Keratinocyte (primary cell): ENCODE results near the gene ASB4. TPM values are rescaled to one million over a fixed set of nuclear protein-coding genes. Genes with fewer than 3 reads are reported as not detected.

Source experiments
- DNase-seq: peaks from one replicate; pipeline ENCODE4 v3.0.0-alpha.2; 2011; ENCODE audit warnings: low read depth, missing footprints, low spot score
- FAIRE-seq: peaks from 2 replicates; lab custom pipeline; 2011; peaks lifted over from hg19 to GRCh38; lab: Jason Lieb, UNC
- H2AFZ ChIP-seq: 2 replicates; pipeline ENCODE4 v1.6.0; 2012; ENCODE audit warnings: low read length, control low read depth, inconsistent platforms; ENCODE audit not compliant: control insufficient read depth
- H3K27ac ChIP-seq: 2 replicates; pipeline ENCODE4 v1.5.1; 2011; ENCODE audit warnings: low read length; ENCODE audit not compliant: control insufficient read depth, insufficient read depth
- H3K27me3 ChIP-seq: 3 replicates; pipeline ENCODE4 v1.6.0; 2011; ENCODE audit warnings: low read length; ENCODE audit not compliant: control insufficient read depth, insufficient read depth; ENCODE audit errors: extremely low read depth
- H3K36me3 ChIP-seq, 2 experiments: 2 replicates in 1 of 2; 3 replicates in 1 of 2; pipeline ENCODE4 v1.5.1; 2011; ENCODE audit warnings: low read length in 2 of 2, mild to moderate bottlenecking in 1 of 2; ENCODE audit not compliant: control insufficient read depth in 2 of 2, insufficient read depth in 2 of 2; ENCODE audit errors: extremely low read depth in 1 of 2
- H3K4me1 ChIP-seq: 3 replicates; pipeline ENCODE4 v1.5.1; 2011; ENCODE audit warnings: low read length; ENCODE audit not compliant: control insufficient read depth, insufficient read depth; ENCODE audit errors: extremely low read depth
- H3K4me2 ChIP-seq: 3 replicates; pipeline ENCODE4 v1.6.0; 2011; ENCODE audit warnings: low read depth, low read length; ENCODE audit not compliant: control insufficient read depth, insufficient read depth; ENCODE audit errors: extremely low read depth
- H3K4me3 ChIP-seq, 3 experiments: fragments of 200-600 bp in 1 of 3; sonication (generic) in 1 of 3; 2 replicates in 2 of 3; 3 replicates in 1 of 3; pipeline ENCODE4 v1.5.1; 2011 to 2016; ENCODE audit warnings: low read length in 3 of 3, mild to moderate bottlenecking in 3 of 3, control low read depth in 2 of 3, inconsistent platforms in 1 of 3, low read depth in 1 of 3, mixed read lengths in 1 of 3, mixed run types in 1 of 3, moderate library complexity in 1 of 3; ENCODE audit not compliant: control insufficient read depth in 2 of 3, insufficient read depth in 2 of 3; ENCODE audit errors: extremely low read depth in 1 of 3
- H3K79me2 ChIP-seq: 2 replicates; pipeline ENCODE4 v1.6.0; 2012; ENCODE audit warnings: low read length; ENCODE audit not compliant: control insufficient read depth, insufficient read depth
- H3K9ac ChIP-seq: 3 replicates; pipeline ENCODE4 v1.6.0; 2011; ENCODE audit warnings: low read length; ENCODE audit not compliant: control insufficient read depth, insufficient read depth; ENCODE audit errors: extremely low read depth
- H3K9me1 ChIP-seq: 3 replicates; pipeline ENCODE4 v1.6.0; 2011; ENCODE audit warnings: low read length; ENCODE audit not compliant: control insufficient read depth, insufficient read depth; ENCODE audit errors: extremely low read depth
- H3K9me3 ChIP-seq: 2 replicates; pipeline ENCODE4 v1.5.1; 2012; ENCODE audit warnings: low read depth, low read length; ENCODE audit not compliant: control insufficient read depth
- H4K20me1 ChIP-seq: 3 replicates; pipeline ENCODE4 v1.6.0; 2011; ENCODE audit warnings: low read length; ENCODE audit not compliant: control insufficient read depth, insufficient read depth; ENCODE audit errors: extremely low read depth
- CTCF ChIP-seq, 3 experiments: IDR thresholded peaks in 1 of 3; conservative IDR thresholded peaks in 1 of 3; optimal IDR thresholded peaks in 1 of 3; 2 replicates in 2 of 3; 3 replicates in 1 of 3; pipeline versions ENCODE3 to v1.5.1; 2011; ENCODE audit warnings: low read length in 3 of 3, mild to moderate bottlenecking in 3 of 3, moderate library complexity in 2 of 3, control low read depth in 1 of 3, inconsistent platforms in 1 of 3; ENCODE audit not compliant: insufficient read depth in 2 of 3; ENCODE audit errors: extremely low read depth in 1 of 3
- EZH2 ChIP-seq: IDR thresholded peaks from one replicate; pipeline ENCODE4 v1.6.1; 2012; ENCODE audit warnings: inconsistent platforms, mild to moderate bottlenecking, low read length, moderate library complexity
- dilution Hi-C: fragments of 300-500 bp; cut with MboI; formaldehyde crosslinking; loops from one replicate; pipeline ENCODE4 v1.7.0; 2020; ENCODE audit warnings: low sequenced_read_pairs; ENCODE audit not compliant: extremely low pct_ligation_motif_present
- polyA plus RNA-seq, 5 experiments: library from polyadenylated mRNA; depleted of rRNA in 3 of 5; stranded (reverse) in 3 of 5; stranded (forward) in 1 of 5; unstranded in 1 of 5; fragments of >200 nt; gene quantifications; 1 replicate in 1 of 5; 2 replicates in 3 of 5; 3 replicates in 1 of 5; pipeline versions ENCODE4 v1.2.1 to v1.2.3, GENCODE V29; 2011 to 2012; ENCODE audit warnings: missing spikeins in 2 of 5, low read depth in 1 of 5, low replicate concordance in 1 of 5

The ASB4 gene
- polyA plus RNA-seq, 1 donor (not counting 4 experiments of a cell fraction or from before 2014, with no cell fraction given): not detected

- H3K4me1 ChIP-seq: no peaks in the 10 kb centered on the region
- FAIRE-seq (no peak), DNase-seq (no peak)
- H2AFZ ChIP-seq: no peak overlapping the region
- no peaks in the 10 kb centered on the region for H4K20me1 ChIP-seq
- H3K79me2 ChIP-seq: no peaks in the 10 kb centered on the region
- H3K27me3 ChIP-seq: no peaks in the 10 kb centered on the region
- TF ChIP-seq CTCF (optimal IDR thresholded peaks at IDR 0.05 in 1 of 3, IDR thresholded peaks at IDR 0.05 in 1 of 3, conservative IDR thresholded peaks at IDR 0.05 in 1 of 3; ENCODE audit: extremely low read depth in 1 of 3, insufficient read depth in 2 of 3, low read length in 3 of 3) (no peak), EZH2 (no peak)
- no peak overlapping the region for H3K9ac ChIP-seq
- H3K27ac ChIP-seq: no peak overlapping the region
- dilution Hi-C loops: no loop called here
- H3K9me1 ChIP-seq: no peaks in the 10 kb centered on the region
- H3K4me3 ChIP-seq: no peak overlapping the region
- no peaks in the 10 kb centered on the region for H3K36me3 ChIP-seq
- no peak overlapping the region for H3K4me2 ChIP-seq
- no peaks in the 10 kb centered on the region for H3K9me3 ChIP-seq
These were observed 39.8 kb downstream of the ASB4 start for GRCh38 chr7:95525503-95525902.

GRCh38 chr7:95526128-95526738 lies 40.5 kb downstream of the ASB4 start:
- dilution Hi-C loops: no loop called here
- FAIRE-seq: no peak
- no peaks in the 10 kb centered on the region for H3K79me2 ChIP-seq
- no peaks in the 10 kb centered on the region for H4K20me1 ChIP-seq
- no peaks in the 10 kb centered on the region for H3K36me3 ChIP-seq
- no peaks in the 10 kb centered on the region for H3K9me1 ChIP-seq
- no peaks in the 10 kb centered on the region for H3K27me3 ChIP-seq
- H3K4me3 ChIP-seq: no peak overlapping the region
- H3K9ac ChIP-seq: no peak overlapping the region
- no peak overlapping the region for H2AFZ ChIP-seq
- DNase-seq: no peak
- TF ChIP-seq CTCF (optimal IDR thresholded peaks at IDR 0.05 in 1 of 3, IDR thresholded peaks at IDR 0.05 in 1 of 3, conservative IDR thresholded peaks at IDR 0.05 in 1 of 3; ENCODE audit: extremely low read depth in 1 of 3, insufficient read depth in 2 of 3, low read length in 3 of 3): no peak
- TF ChIP-seq EZH2: no peak
- no peak overlapping the region for H3K4me2 ChIP-seq
- no peaks in the 10 kb centered on the region for H3K9me3 ChIP-seq
- H3K27ac ChIP-seq: no peak overlapping the region
- no peaks in the 10 kb centered on the region for H3K4me1 ChIP-seq
